Tibial nerve (tissue), 4 donors: ENCODE data around the gene VILL. TPM values are rescaled to one million over a fixed set of nuclear protein-coding genes. Genes with fewer than 3 reads are reported as not detected.
A peak's percentile ranks its signal among the peaks of the same experiment; 100 is the strongest.

Experiments used
- DNase-seq, 2 donors: peaks; one replicate each; pipeline ENCODE4 v3.0.0-alpha.2; 2019; ENCODE audit warnings: low spot score in 2 of 2
- H3K27ac ChIP-seq, 4 donors: fragments of 200-600 bp; sonication (generic) in 3 of 4; one replicate each; pipeline ENCODE4 v1.5.1; 2017 to 2019; ENCODE audit warnings: mild to moderate bottlenecking in 1 of 4
- H3K27me3 ChIP-seq, 2 donors: fragments of 200-600 bp; sonication (generic) in 1 of 2; one replicate each; pipeline versions ENCODE4 v1.5.1 to v1.6.0; 2017 to 2019
- H3K36me3 ChIP-seq, 3 donors: fragments of 200-600 bp; sonication (generic); one replicate each; pipeline ENCODE4 v1.5.1; 2018 to 2019
- H3K4me1 ChIP-seq, 4 donors: fragments of 200-600 bp; sonication (generic) in 3 of 4; one replicate each; pipeline ENCODE4 v1.5.1; 2017 to 2019
- H3K4me3 ChIP-seq, 4 donors: fragments of 200-600 bp; sonication (generic) in 3 of 4; one replicate each; pipeline ENCODE4 v1.5.1; 2017 to 2019; ENCODE audit warnings: mild to moderate bottlenecking in 1 of 4, moderate library complexity in 1 of 4
- H3K9me3 ChIP-seq, 4 donors: fragments of 200-600 bp; sonication (generic) in 3 of 4; one replicate each; pipeline ENCODE4 v1.5.1; 2017 to 2019
- CTCF ChIP-seq, 5 experiments: fragments of 200-600 bp in 3 of 5; fragments of 450-650 bp in 2 of 5; sonication (generic) in 3 of 5; IDR thresholded peaks; one replicate each; pipeline ENCODE4 v1.5.1; 2016 to 2019; ENCODE audit warnings: antibody characterized with exemption in 5 of 5, mild to moderate bottlenecking in 3 of 5, moderate library complexity in 2 of 5
- EP300 ChIP-seq, 2 donors: sonication (generic); formaldehyde crosslinking; IDR thresholded peaks; one replicate each; pipeline ENCODE4 v1.6.1; 2017; ENCODE audit warnings: antibody characterized with exemption in 2 of 2, mild to moderate bottlenecking in 1 of 2
- POLR2A ChIP-seq, 2 donors: fragments of 450-650 bp; IDR thresholded peaks; one replicate each; pipeline ENCODE4 v1.6.1; 2017; ENCODE audit warnings: antibody characterized with exemption in 2 of 2, mild to moderate bottlenecking in 2 of 2, moderate library complexity in 2 of 2
- WGBS, 2 donors: methylation state at CpG; one replicate each; pipeline ENCODE4 v1.1.5; 2018; 5-methylcytosine and 5-hydroxymethylcytosine counted together
- total RNA-seq, 4 donors: library from RNA; depleted of rRNA; stranded (reverse); fragments of >200 nt; gene quantifications; one replicate each; pipeline ENCODE4 v1.1.0, GENCODE V29; 2016

VILL gene
- total RNA-seq, 4 donors from 2014 or later = 13.6 to 16.5 (median 15.3) TPM

- Histone ChIP-seq H3K9me3 (no peaks in the 10 kb centered on the region), H3K4me1 (peaks cover 0 to 77% (median 43%) of the 10 kb centered on the region in 4 donors), H3K36me3 (no peaks in the 10 kb centered on the region), H3K4me3 (no peak overlapping the region), H3K27ac (peak overlapping the region; percentile 3 to 85 (median 50)), H3K27me3 (no peaks in the 10 kb centered on the region)
- TF ChIP-seq EP300 (IDR thresholded peaks at IDR 0.05) (no peak), POLR2A (IDR thresholded peaks at IDR 0.05) (no peak), CTCF (IDR thresholded peaks at IDR 0.05) (no peak)
- 20 to 29% methylated on average over 2 of the region's 2 CpGs for whole genome bisulfite sequencing, 2 donors
- DNase-seq = no peak
Observed at GRCh38 chr3:37946531-37946889, 44.1 kb upstream of the VILL start.

- TF ChIP-seq POLR2A (IDR thresholded peaks at IDR 0.05) (no peak), CTCF (IDR thresholded peaks at IDR 0.05) (no peak), EP300 (IDR thresholded peaks at IDR 0.05) (no peak)
- Histone ChIP-seq H3K4me1 (peaks cover 0 to 63% (median 28%) of the 10 kb centered on the region in 4 donors), H3K9me3 (no peaks in the 10 kb centered on the region), H3K4me3 (no peak overlapping the region), H3K27me3 (no peaks in the 10 kb centered on the region), H3K36me3 (peaks cover 0 to 11% (median 0%) of the 10 kb centered on the region in 3 donors), H3K27ac (peak overlapping the region in 3 of 4 donors; percentile 21 to 77 (median 41))
- WGBS, 2 donors = 10 to 16% methylated on average over 6 of the region's 6 CpGs
- DNase-seq = no peak
Observed at GRCh38 chr3:37949866-37950265, 40.7 kb upstream of the VILL start.

- Histone ChIP-seq H3K4me3 (no peak overlapping the region), H3K27ac (no peak overlapping the region), H3K9me3 (no peaks in the 10 kb centered on the region), H3K4me1 (peaks cover 0 to 63% (median 17%) of the 10 kb centered on the region in 4 donors), H3K36me3 (peaks cover 0 to 17% (median 0%) of the 10 kb centered on the region in 3 donors), H3K27me3 (no peaks in the 10 kb centered on the region)
- TF ChIP-seq EP300 (IDR thresholded peaks at IDR 0.05) (no peak), CTCF (IDR thresholded peaks at IDR 0.05) (no peak), POLR2A (IDR thresholded peaks at IDR 0.05) (no peak)
- DNase-seq = no peak
- WGBS, 2 donors = 100% methylated on average over 1 of the region's 1 CpG
Observed at GRCh38 chr3:37952564-37952963, 38.0 kb upstream of the VILL start.

GRCh38 chr3:37953226-37953625 lies 37.4 kb upstream of the VILL start:
- Histone ChIP-seq H3K9me3 (no peaks in the 10 kb centered on the region), H3K36me3 (peaks cover 0 to 17% (median 0%) of the 10 kb centered on the region in 3 donors), H3K4me1 (peaks cover 0 to 64% (median 19%) of the 10 kb centered on the region in 4 donors), H3K27me3 (no peaks in the 10 kb centered on the region), H3K27ac (peak overlapping the region in 1 of 4 donors; percentile 31), H3K4me3 (no peak overlapping the region)
- no peak for TF ChIP-seq CTCF (IDR thresholded peaks at IDR 0.05)
- no peak for DNase-seq
- 96 to 97% methylated on average over 2 of the region's 2 CpGs for WGBS, 2 donors

GRCh38 chr3:37953707-37954394 lies 36.7 kb upstream of the VILL start:
- Histone ChIP-seq H3K4me3 (no peak overlapping the region), H3K27me3 (no peaks in the 10 kb centered on the region), H3K4me1 (peaks cover 0 to 65% (median 19%) of the 10 kb centered on the region in 4 donors), H3K36me3 (peaks cover 0 to 20% (median 0%) of the 10 kb centered on the region in 3 donors), H3K27ac (peak overlapping the region in 2 of 4 donors; percentile 31 to 52), H3K9me3 (no peaks in the 10 kb centered on the region)
- TF ChIP-seq CTCF (IDR thresholded peaks at IDR 0.05) (no peak), POLR2A (IDR thresholded peaks at IDR 0.05) (no peak), EP300 (IDR thresholded peaks at IDR 0.05) (no peak)
- DNase-seq = no peak
- WGBS, 2 donors = 52 to 54% methylated on average over 5 of the region's 5 CpGs
